OCI-LY3 (cell line): ENCODE data around the gene SALL2.

Experiments
- CTCF ChIP-seq: fragments of 200-600, 300-600 bp; sonication (generic); IDR thresholded peaks from 2 replicates; pipeline ENCODE4 v1.5.1; 2014; ENCODE audit warnings: antibody characterized with exemption, low read length, low read depth
- EZH2phosphoT487 ChIP-seq: fragments of 200-600 bp; shearing (Covaris generic); IDR thresholded peaks from 2 replicates; pipeline ENCODE4 v1.6.1; 2018; ENCODE audit warnings: antibody characterized with exemption, mixed run types, low read depth

GRCh38 chr14:21541413-21542074, 15.4 kb upstream of the SALL2 start:
- TF ChIP-seq CTCF (no peak), EZH2phosphoT487 (no peak)
